HEK293 (cell line): ENCODE measurements around the gene PCDHB6.

Experiments
- CTCF ChIA-PET: fragments of 350-600 bp; formaldehyde crosslinking; extraction: SDS; loops from one replicate; lab custom pipeline; 2021; ENCODE audit warnings: antibody characterized with exemption; lab: Yijun Ruan, JAX
- POLR2A ChIA-PET: fragments of 300-600 bp; formaldehyde crosslinking; extraction: SDS; loops from one replicate; lab custom pipeline; 2020; ENCODE audit warnings: antibody characterized with exemption, inconsistent platforms; lab: Yijun Ruan, JAX
- H3K27ac ChIP-seq: fragments of 200-500 bp; sonication (Bioruptor generic); 2 replicates; pipeline ENCODE4 v1.5.1; 2014; ENCODE audit warnings: low read depth, low read length, control low read depth, inconsistent platforms; ENCODE audit errors: extremely low read depth
- H3K36me3 ChIP-seq, 2 experiments: fragments of 200-500 bp in 1 of 2; sonication (Bioruptor generic) in 1 of 2; 1 replicate in 1 of 2; 2 replicates in 1 of 2; pipeline ENCODE4 v1.5.1; 2014 to 2017; ENCODE audit warnings: inconsistent platforms in 2 of 2, low read length in 2 of 2; ENCODE audit not compliant: control insufficient read depth in 2 of 2, insufficient read depth in 1 of 2
- H3K4me1 ChIP-seq: fragments of 200-500 bp; sonication (Bioruptor generic); 2 replicates; pipeline ENCODE4 v1.5.1; 2014; ENCODE audit warnings: mild to moderate bottlenecking, low read length, inconsistent platforms; ENCODE audit not compliant: control insufficient read depth, insufficient read depth
- H3K4me3 ChIP-seq: 2 replicates; pipeline ENCODE4 v1.5.1; 2011; ENCODE audit warnings: low read depth, mild to moderate bottlenecking, control low read depth, low read length, moderate library complexity
- H3K9me3 ChIP-seq: fragments of 200-500 bp; sonication (Bioruptor generic); 2 replicates; pipeline ENCODE4 v1.5.1; 2014; ENCODE audit warnings: low read depth, low read length, inconsistent platforms; ENCODE audit not compliant: control insufficient read depth, insufficient read depth
- ZFP69B ChIP-seq: fragments of 450-650 bp; formaldehyde crosslinking; IDR thresholded peaks from 2 replicates; pipeline ENCODE4 v1.5.1; 2016; ENCODE audit warnings: missing biosample characterization, missing genetic modification characterization
- ZNF155 ChIP-seq: fragments of 450-650 bp; formaldehyde crosslinking; IDR thresholded peaks from 2 replicates; pipeline ENCODE4 v1.5.1; 2016; ENCODE audit warnings: missing biosample characterization, missing genetic modification characterization
- ZNF16 ChIP-seq: fragments of 450-650 bp; formaldehyde crosslinking; IDR thresholded peaks from 2 replicates; pipeline ENCODE4 v1.5.1; 2016; ENCODE audit warnings: low read depth, missing biosample characterization, missing genetic modification characterization
- ZNF19 ChIP-seq: fragments of 450-650 bp; formaldehyde crosslinking; IDR thresholded peaks from 2 replicates; pipeline ENCODE4; 2016; ENCODE audit warnings: missing biosample characterization, missing genetic modification characterization, low read depth
- ZNF2 ChIP-seq: fragments of 450-650 bp; formaldehyde crosslinking; IDR thresholded peaks from 2 replicates; pipeline ENCODE4 v1.5.1; 2016; ENCODE audit warnings: missing biosample characterization, missing genetic modification characterization
- ZNF239 ChIP-seq: fragments of 450-650 bp; formaldehyde crosslinking; IDR thresholded peaks from 2 replicates; pipeline ENCODE4 v1.5.1; 2016; ENCODE audit warnings: missing biosample characterization, missing genetic modification characterization
- ZNF24 ChIP-seq: fragments of 450-650 bp; formaldehyde crosslinking; IDR thresholded peaks from 2 replicates; pipeline ENCODE4 v1.5.1; 2016; ENCODE audit warnings: missing biosample characterization, missing genetic modification characterization
- ZNF302 ChIP-seq: fragments of 450-650 bp; formaldehyde crosslinking; IDR thresholded peaks from 2 replicates; pipeline ENCODE4 v1.5.1; 2016; ENCODE audit warnings: missing biosample characterization, missing genetic modification characterization, low read depth
- ZNF354C ChIP-seq: fragments of 450-650 bp; formaldehyde crosslinking; IDR thresholded peaks from 2 replicates; pipeline ENCODE4 v1.5.1; 2016; ENCODE audit warnings: missing biosample characterization, missing genetic modification characterization, low read depth, borderline replicate concordance
- ZNF48 ChIP-seq: fragments of 450-650 bp; formaldehyde crosslinking; IDR thresholded peaks from 2 replicates; pipeline ENCODE4 v1.5.1; 2016; ENCODE audit warnings: missing biosample characterization, missing genetic modification characterization
- ZNF501 ChIP-seq: fragments of 450-650 bp; formaldehyde crosslinking; IDR thresholded peaks from 2 replicates; pipeline ENCODE4 v1.5.1; 2016; ENCODE audit warnings: missing biosample characterization, missing genetic modification characterization
- ZNF510 ChIP-seq: fragments of 450-650 bp; formaldehyde crosslinking; IDR thresholded peaks from 2 replicates; pipeline ENCODE4 v1.5.1; 2018; ENCODE audit warnings: mild to moderate bottlenecking, missing genetic modification characterization, missing biosample characterization; ENCODE audit not compliant: insufficient replicate concordance
- ZNF610 ChIP-seq: fragments of 450-650 bp; formaldehyde crosslinking; IDR thresholded peaks from 2 replicates; pipeline ENCODE4 v1.5.1; 2016; ENCODE audit warnings: missing biosample characterization, missing genetic modification characterization, borderline replicate concordance
- ZNF654 ChIP-seq: fragments of 450-650 bp; formaldehyde crosslinking; IDR thresholded peaks from 2 replicates; pipeline ENCODE4 v1.5.1; 2016; ENCODE audit warnings: low read depth, missing biosample characterization, missing genetic modification characterization
- ZNF677 ChIP-seq: fragments of 450-650 bp; IDR thresholded peaks from 2 replicates; pipeline ENCODE4 v1.5.0; 2018; ENCODE audit warnings: missing biosample characterization, mild to moderate bottlenecking, missing genetic modification characterization, moderate library complexity
- ZNF768 ChIP-seq: fragments of 450-650 bp; formaldehyde crosslinking; IDR thresholded peaks from 2 replicates; pipeline ENCODE4 v1.5.1; 2018; ENCODE audit warnings: missing biosample characterization, mild to moderate bottlenecking, missing genetic modification characterization
- TF ChIP-seq, protein P1 (sequence below): fragments of 450-650 bp; formaldehyde crosslinking; IDR thresholded peaks from 2 replicates; pipeline ENCODE4 v1.5.1; 2016; ENCODE audit warnings: missing biosample characterization, missing genetic modification characterization
- TF ChIP-seq, protein P2 (sequence below): sonication (generic); formaldehyde crosslinking; IDR thresholded peaks from 2 replicates; pipeline ENCODE4 v1.8.1; 2022; ENCODE audit warnings: mild to moderate bottlenecking, moderate library complexity, missing genetic modification reagents
- TF ChIP-seq, protein P3 (sequence below): fragments of 450-650 bp; formaldehyde crosslinking; IDR thresholded peaks from 2 replicates; pipeline ENCODE4 v1.5.0; 2017; ENCODE audit warnings: missing biosample characterization, missing genetic modification characterization, borderline replicate concordance
- TF ChIP-seq, protein P4 (sequence below): IDR thresholded peaks from 2 replicates; pipeline ENCODE4 v1.6.1; 2011; ENCODE audit warnings: mild to moderate bottlenecking, low read depth, low read length, borderline replicate concordance

Gene PCDHB6

DNA sequence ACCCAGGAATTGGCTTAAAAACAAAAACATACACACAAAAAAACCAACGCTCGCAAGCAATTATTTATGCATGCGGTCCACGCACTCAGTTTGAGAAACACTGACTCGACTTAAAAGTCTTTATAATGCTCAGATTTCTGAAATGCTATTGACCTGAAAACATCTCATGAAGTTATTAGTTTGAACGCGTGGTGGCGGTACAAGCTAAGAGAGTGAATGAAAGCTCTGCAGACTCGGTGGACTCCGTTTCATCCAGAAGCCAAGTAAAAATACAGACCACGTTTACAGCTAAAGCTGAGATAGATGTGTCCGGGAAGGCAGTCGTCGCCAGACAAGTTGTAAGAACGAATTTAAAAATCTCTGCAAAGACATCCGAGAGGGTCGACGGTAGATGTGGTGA lies at the start of gene PCDHB6:
Gene PCDHB6 (plus strand): TSS at position 246 of the 400 bp plus-strand sequence. CDS start 201 bp downstream, outside the sequence.
- no peak for TF ChIP-seq ZNF239 (tag by site-specific recombination)
- TF ChIP-seq, protein P1, sequence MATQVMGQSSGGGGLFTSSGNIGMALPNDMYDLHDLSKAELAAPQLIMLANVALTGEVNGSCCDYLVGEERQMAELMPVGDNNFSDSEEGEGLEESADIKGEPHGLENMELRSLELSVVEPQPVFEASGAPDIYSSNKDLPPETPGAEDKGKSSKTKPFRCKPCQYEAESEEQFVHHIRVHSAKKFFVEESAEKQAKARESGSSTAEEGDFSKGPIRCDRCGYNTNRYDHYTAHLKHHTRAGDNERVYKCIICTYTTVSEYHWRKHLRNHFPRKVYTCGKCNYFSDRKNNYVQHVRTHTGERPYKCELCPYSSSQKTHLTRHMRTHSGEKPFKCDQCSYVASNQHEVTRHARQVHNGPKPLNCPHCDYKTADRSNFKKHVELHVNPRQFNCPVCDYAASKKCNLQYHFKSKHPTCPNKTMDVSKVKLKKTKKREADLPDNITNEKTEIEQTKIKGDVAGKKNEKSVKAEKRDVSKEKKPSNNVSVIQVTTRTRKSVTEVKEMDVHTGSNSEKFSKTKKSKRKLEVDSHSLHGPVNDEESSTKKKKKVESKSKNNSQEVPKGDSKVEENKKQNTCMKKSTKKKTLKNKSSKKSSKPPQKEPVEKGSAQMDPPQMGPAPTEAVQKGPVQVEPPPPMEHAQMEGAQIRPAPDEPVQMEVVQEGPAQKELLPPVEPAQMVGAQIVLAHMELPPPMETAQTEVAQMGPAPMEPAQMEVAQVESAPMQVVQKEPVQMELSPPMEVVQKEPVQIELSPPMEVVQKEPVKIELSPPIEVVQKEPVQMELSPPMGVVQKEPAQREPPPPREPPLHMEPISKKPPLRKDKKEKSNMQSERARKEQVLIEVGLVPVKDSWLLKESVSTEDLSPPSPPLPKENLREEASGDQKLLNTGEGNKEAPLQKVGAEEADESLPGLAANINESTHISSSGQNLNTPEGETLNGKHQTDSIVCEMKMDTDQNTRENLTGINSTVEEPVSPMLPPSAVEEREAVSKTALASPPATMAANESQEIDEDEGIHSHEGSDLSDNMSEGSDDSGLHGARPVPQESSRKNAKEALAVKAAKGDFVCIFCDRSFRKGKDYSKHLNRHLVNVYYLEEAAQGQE = no peak
- TF ChIP-seq ZFP69B (tag by site-specific recombination) = no peak
- no peak for TF ChIP-seq ZNF354C (tag by site-specific recombination)
- TF ChIP-seq, protein P2, sequence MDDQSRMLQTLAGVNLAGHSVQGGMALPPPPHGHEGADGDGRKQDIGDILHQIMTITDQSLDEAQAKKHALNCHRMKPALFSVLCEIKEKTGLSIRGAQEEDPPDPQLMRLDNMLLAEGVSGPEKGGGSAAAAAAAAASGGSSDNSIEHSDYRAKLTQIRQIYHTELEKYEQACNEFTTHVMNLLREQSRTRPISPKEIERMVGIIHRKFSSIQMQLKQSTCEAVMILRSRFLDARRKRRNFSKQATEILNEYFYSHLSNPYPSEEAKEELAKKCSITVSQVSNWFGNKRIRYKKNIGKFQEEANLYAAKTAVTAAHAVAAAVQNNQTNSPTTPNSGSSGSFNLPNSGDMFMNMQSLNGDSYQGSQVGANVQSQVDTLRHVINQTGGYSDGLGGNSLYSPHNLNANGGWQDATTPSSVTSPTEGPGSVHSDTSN = no peak
- TF ChIP-seq, protein P3, sequence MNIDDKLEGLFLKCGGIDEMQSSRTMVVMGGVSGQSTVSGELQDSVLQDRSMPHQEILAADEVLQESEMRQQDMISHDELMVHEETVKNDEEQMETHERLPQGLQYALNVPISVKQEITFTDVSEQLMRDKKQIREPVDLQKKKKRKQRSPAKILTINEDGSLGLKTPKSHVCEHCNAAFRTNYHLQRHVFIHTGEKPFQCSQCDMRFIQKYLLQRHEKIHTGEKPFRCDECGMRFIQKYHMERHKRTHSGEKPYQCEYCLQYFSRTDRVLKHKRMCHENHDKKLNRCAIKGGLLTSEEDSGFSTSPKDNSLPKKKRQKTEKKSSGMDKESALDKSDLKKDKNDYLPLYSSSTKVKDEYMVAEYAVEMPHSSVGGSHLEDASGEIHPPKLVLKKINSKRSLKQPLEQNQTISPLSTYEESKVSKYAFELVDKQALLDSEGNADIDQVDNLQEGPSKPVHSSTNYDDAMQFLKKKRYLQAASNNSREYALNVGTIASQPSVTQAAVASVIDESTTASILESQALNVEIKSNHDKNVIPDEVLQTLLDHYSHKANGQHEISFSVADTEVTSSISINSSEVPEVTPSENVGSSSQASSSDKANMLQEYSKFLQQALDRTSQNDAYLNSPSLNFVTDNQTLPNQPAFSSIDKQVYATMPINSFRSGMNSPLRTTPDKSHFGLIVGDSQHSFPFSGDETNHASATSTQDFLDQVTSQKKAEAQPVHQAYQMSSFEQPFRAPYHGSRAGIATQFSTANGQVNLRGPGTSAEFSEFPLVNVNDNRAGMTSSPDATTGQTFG = no peak
- no peak for TF ChIP-seq ZNF677 (tag by site-specific recombination)
- TF ChIP-seq ZNF19 = no peak
- no peak for TF ChIP-seq ZNF155 (tag by site-specific recombination)
- no peak for TF ChIP-seq ZNF510 (tag by site-specific recombination)
- TF ChIP-seq ZNF302 (tag by site-specific recombination) = no peak
- no peak within 1 kb of the TSS for H3K4me3 ChIP-seq
- H3K9me3 ChIP-seq = no peaks in the 10 kb centered on the region
- ChIA-PET POLR2A (no interaction called here), CTCF (interaction anchor here (0.6 to 1.6 kb wide), 8 partner anchors 14 to 282 kb away, joined by 3 to 8 read pairs (median 4); partner anchors contain the start of genes PCDHB11, PCDHB2 and PCDHB7)
- no peak within 1 kb of the TSS for H3K27ac ChIP-seq
- no peaks in the 10 kb centered on the region for H3K4me1 ChIP-seq
- H3K36me3 ChIP-seq = no peaks in the 10 kb centered on the region

DNA sequence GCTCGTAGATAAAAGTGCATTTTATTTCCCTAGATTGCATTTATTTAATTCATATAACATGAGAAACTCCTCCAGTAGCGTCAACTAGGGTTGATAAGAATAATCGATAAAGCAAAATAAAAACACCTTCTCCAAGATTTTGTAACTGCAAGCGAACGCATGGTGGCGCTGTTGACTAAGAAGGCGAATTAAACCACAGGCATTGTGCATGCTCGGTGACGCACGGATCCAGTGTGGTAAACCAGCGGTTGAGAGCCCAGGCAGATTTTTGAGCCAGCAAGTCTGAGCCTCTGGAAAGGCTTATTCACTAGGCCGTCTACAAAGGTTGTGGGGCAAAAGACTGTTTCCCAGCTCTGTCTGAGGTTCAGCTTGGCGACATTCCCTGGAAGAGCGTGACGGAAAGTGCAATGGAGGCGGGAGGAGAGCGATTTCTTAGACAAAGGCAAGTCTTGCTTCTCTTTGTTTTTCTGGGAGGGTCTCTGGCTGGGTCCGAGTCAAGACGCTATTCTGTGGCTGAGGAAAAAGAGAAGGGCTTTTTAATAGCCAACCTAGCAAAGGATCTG lies 49.5 kb upstream of the PCDHB6 start, which contains the start of gene PCDHB3:
Gene PCDHB3 (plus strand): TSS at position 231 of the 563 bp plus-strand sequence. CDS start 177 bp downstream, at position 408.
- H3K4me1 ChIP-seq = no peaks in the 10 kb centered on the region
- CTCF ChIA-PET = interaction anchor here (0.7 to 1.5 kb wide), 3 partner anchors 10 to 409 kb away, joined by 3 to 7 read pairs (median 3); no protein-coding TSS in a partner anchor
- H3K4me3 ChIP-seq = no peak within 1 kb of the TSS
- TF ChIP-seq, protein P2 = no peak
- TF ChIP-seq ZNF610 (tag by site-specific recombination) (no peak), ZNF48 (tag by site-specific recombination) (no peak), ZNF24 (tag by site-specific recombination) (no peak), ZNF768 (no peak), ZNF654 (tag by site-specific recombination) (peak; percentile 60), ZNF2 (tag by site-specific recombination) (0 out of 2 replicates have a peak, but pooled peaks have one; percentile 28), ZNF501 (no peak), ZNF16 (no peak)
- TF ChIP-seq, protein P4, sequence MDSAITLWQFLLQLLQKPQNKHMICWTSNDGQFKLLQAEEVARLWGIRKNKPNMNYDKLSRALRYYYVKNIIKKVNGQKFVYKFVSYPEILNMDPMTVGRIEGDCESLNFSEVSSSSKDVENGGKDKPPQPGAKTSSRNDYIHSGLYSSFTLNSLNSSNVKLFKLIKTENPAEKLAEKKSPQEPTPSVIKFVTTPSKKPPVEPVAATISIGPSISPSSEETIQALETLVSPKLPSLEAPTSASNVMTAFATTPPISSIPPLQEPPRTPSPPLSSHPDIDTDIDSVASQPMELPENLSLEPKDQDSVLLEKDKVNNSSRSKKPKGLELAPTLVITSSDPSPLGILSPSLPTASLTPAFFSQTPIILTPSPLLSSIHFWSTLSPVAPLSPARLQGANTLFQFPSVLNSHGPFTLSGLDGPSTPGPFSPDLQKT = no peak
- H3K36me3 ChIP-seq = no peaks in the 10 kb centered on the region
- POLR2A ChIA-PET = no interaction called here
- no peaks in the 10 kb centered on the region for H3K9me3 ChIP-seq
- H3K27ac ChIP-seq = no peak within 1 kb of the TSS
